Kidney (tissue), 14 donors: ENCODE results near the gene ADAMTS17. TPM values are rescaled to one million over a fixed set of nuclear protein-coding genes. Genes with fewer than 3 reads are reported as not detected.

ENCODE experiments used
- DNase-seq, 5 donors: peaks; one replicate each; pipeline ENCODE4 v3.0.0-alpha.2; 2013 to 2020
- FAIRE-seq: peaks from 2 replicates; lab custom pipeline; 2012; peaks lifted over from hg19 to GRCh38; lab: Jason Lieb, UNC
- H3K27ac ChIP-seq, 2 donors: one replicate each; pipeline ENCODE4 v1.7.0; 2013; ENCODE audit warnings: low read depth in 2 of 2, low read length in 2 of 2, inconsistent platforms in 1 of 2
- H3K27me3 ChIP-seq: one replicate; pipeline ENCODE4 v1.7.1; 2013; ENCODE audit warnings: low read length, inconsistent platforms; ENCODE audit not compliant: control insufficient read depth, insufficient read depth
- H3K36me3 ChIP-seq, 3 donors: one replicate each; pipeline versions ENCODE4 v1.7.0 to v1.7.1; 2013; ENCODE audit warnings: low read length in 3 of 3, control low read depth in 1 of 3, inconsistent platforms in 1 of 3; ENCODE audit not compliant: insufficient read depth in 3 of 3, control insufficient read depth in 2 of 3
- H3K4me1 ChIP-seq, 3 donors: one replicate each; pipeline versions ENCODE4 v1.7.0 to v1.7.1; 2013; ENCODE audit warnings: low read length in 3 of 3, inconsistent platforms in 1 of 3, low read depth in 1 of 3; ENCODE audit not compliant: control insufficient read depth in 2 of 3, insufficient read depth in 2 of 3
- H3K4me3 ChIP-seq, 3 donors: one replicate each; pipeline versions ENCODE4 v1.7.0 to v1.8.1; 2013; ENCODE audit warnings: low read length in 3 of 3, control low read depth in 1 of 3, inconsistent platforms in 1 of 3
- H3K9ac ChIP-seq, 3 donors: one replicate each; pipeline versions ENCODE4 v1.7.0 to v1.7.1; 2013; ENCODE audit warnings: low read length in 3 of 3, control low read depth in 1 of 3, inconsistent platforms in 1 of 3
- H3K9me3 ChIP-seq, 3 donors: one replicate each; pipeline versions ENCODE4 v1.7.0 to v1.7.1; 2013; ENCODE audit warnings: low read length in 3 of 3, control low read depth in 1 of 3, inconsistent platforms in 1 of 3; ENCODE audit not compliant: control insufficient read depth in 2 of 3, insufficient read depth in 1 of 3
- CTCF ChIP-seq: IDR thresholded peaks from 3 replicates; pipeline ENCODE4 v1.5.1; 2012; ENCODE audit warnings: mild to moderate bottlenecking, moderate library complexity, borderline replicate concordance; ENCODE audit not compliant: insufficient read depth; ENCODE audit errors: extremely low read depth
- intact Hi-C: fragments of 100-400 bp; cut with DNase I; formaldehyde crosslinking; loops from one replicate; pipeline ENCODE4 v1.11.1; 2022
- polyA plus RNA-seq: library from polyadenylated mRNA; stranded (reverse); fragments of 350-450 nt; fragmentation: Illumina TruSeq; extraction: RNeasy Lipid Tissue Mini Kit (QIAGEN cat#74804); gene quantifications from one replicate; pipeline ENCODE4 v1.2.3, GENCODE V29; 2014; ENCODE audit warnings: low read depth, low replicate concordance; ENCODE audit not compliant: insufficient read depth
- total RNA-seq: library from RNA; stranded (reverse); fragmentation: NEBNext Ultra II Directional; extraction: Animal tissue kit (Norgen Biotek cat#: 25700); gene quantifications from one replicate; pipeline ENCODE4 v1.2.1, GENCODE V29; 2021
- donor health status: control.
- donor health status: control.
- donor health status: control.
- donor health status: control.
- donor health status: control.
- donor health status: DM: yes; HTN: yes; CAD: no.
- donor health status: Normal renal cell carcinoma (clear cell type).

The ADAMTS17 gene
- total and polyA plus RNA-seq, 2 donors from 2014 or later: 1.7 to 2.2 TPM

- H3K27me3 ChIP-seq: no peaks in the 10 kb centered on the region
- no peak for FAIRE-seq
- H3K9me3 ChIP-seq: no peaks in the 10 kb centered on the region
- H3K9ac ChIP-seq: no peak overlapping the region
- H3K4me1 ChIP-seq: peaks cover 0 to 4% (median 0%) of the 10 kb centered on the region in 3 donors
- no peaks in the 10 kb centered on the region for H3K36me3 ChIP-seq
- TF ChIP-seq CTCF: no peak
- no peak overlapping the region for H3K27ac ChIP-seq
- intact Hi-C loops: no loop called here
- H3K4me3 ChIP-seq: no peak overlapping the region
- peak in 2 of 5 donors; percentile 25 to 35 for DNase-seq
These were observed 146.8 kb downstream of the ADAMTS17 start for GRCh38 chr15:100194996-100195395.

GRCh38 chr15:100193277-100193860 lies 148.4 kb downstream of the ADAMTS17 start:
- Histone ChIP-seq H3K27me3 (no peaks in the 10 kb centered on the region), H3K4me1 (peaks cover 0 to 4% (median 0%) of the 10 kb centered on the region in 3 donors), H3K9ac (no peak overlapping the region), H3K36me3 (no peaks in the 10 kb centered on the region), H3K27ac (no peak overlapping the region), H3K9me3 (no peaks in the 10 kb centered on the region), H3K4me3 (no peak overlapping the region)
- TF ChIP-seq CTCF: no peak
- intact Hi-C loops: no loop called here
- no peak for FAIRE-seq
- peak in 2 of 5 donors; percentile 15 to 54 for DNase-seq

- FAIRE-seq (no peak), DNase-seq (peak in 4 of 5 donors; percentile 30 to 37 (median 34))
- Histone ChIP-seq H3K4me3 (no peak overlapping the region), H3K27ac (no peak overlapping the region), H3K4me1 (peaks cover 0 to 4% (median 0%) of the 10 kb centered on the region in 3 donors), H3K9ac (no peak overlapping the region), H3K9me3 (no peaks in the 10 kb centered on the region), H3K27me3 (no peaks in the 10 kb centered on the region), H3K36me3 (no peaks in the 10 kb centered on the region)
- no peak for TF ChIP-seq CTCF
- intact Hi-C loops: no loop called here
These were observed 149.4 kb downstream of the ADAMTS17 start for GRCh38 chr15:100192097-100193080.
